NCI-H1417 treated with DMSO at 0.1 percent for 48 hours (cell line): ENCODE results near the gene SMCO4.
"Not testable (repeated sequence)": the region's sequence is repeated elsewhere in the genome, so short reads cannot be mapped to it uniquely, and the experiment has no call there.

Source experiments
- DNase-seq: peaks from one replicate; lab custom pipeline; 2025; lab: John Stamatoyannopoulos, UW

The SMCO4 gene

DNA sequence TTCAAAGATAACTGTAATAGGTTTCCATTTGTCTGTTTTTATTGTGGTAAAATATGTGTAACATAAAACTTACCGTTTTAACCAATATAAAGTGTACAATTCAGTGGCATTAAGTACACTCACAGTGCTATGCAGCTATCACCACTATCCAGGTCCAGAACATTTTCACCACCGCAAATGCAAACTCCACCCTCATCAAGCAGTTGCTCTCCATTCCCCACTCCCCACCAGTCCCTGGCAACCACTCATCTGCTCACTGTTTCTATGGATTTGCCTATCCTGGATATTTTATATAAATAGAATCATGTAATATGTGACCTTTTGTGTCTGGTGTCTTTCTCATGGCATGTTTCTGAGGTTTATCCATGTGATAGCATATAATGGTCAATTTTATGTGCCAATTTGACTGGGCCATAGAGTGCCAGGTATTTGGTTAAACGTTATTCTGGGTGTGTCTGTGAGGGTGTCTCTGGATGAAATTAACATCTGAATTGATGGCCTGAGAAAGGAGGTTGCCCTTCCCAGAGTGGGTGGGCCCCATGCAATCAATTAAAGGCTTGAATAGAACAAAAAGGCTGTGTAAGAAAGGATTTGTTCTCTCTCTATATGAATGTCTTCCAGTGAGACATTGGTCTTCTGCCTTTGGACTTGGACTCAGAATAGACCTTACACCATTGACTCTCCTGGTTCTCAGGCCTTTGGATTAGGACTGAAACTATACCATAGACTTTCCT, 17.2 kb upstream of the SMCO4 start:
- no peak for DNase-seq

DNA sequence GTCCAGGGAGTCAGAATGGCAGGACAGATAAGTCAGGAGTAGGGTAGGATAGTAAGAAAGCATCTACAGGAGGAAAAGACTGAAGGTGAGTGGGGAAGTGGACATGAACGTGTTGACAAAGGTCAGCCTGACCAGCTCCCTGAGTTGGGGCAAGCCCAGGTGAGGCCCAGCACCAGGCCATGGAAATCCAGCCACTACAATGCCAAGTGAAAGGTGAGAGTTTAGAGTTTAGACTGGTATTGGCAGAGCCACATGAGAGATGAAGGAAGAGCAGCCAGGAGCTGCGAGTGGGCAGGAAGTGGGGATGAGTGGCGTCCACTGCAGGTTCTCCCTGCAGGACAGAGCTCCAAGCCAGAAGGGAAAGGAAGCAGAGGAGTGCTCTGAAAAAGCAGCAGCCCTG, 16.5 kb upstream of the SMCO4 start:
- DNase-seq = no peak

DNA sequence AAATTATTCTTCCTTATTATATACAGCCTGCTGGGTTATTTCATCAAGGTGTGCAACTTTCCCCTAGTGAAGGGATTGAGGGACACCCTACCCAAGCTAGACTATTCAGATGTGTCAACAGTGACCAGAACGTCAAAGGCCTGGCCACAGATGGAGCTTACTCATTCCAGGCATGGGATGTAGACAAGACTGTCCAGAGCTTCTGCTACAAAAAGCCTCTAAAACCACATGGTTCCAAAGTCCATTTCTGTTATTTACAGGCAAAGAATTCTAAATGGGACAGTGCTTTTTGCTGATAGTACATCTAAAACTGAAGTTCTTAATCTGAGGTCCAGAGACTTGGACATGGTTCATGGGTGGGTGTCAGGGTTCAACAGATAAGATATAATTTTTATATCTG, 9.7 kb upstream of the SMCO4 start:
- DNase-seq = no peak

- no peak for DNase-seq
Observed at GRCh38 chr11:93549976-93550375, 6.8 kb upstream of the SMCO4 start.

- no peak for DNase-seq
Observed at GRCh38 chr11:93548679-93549319, 5.6 kb upstream of the SMCO4 start.

DNA sequence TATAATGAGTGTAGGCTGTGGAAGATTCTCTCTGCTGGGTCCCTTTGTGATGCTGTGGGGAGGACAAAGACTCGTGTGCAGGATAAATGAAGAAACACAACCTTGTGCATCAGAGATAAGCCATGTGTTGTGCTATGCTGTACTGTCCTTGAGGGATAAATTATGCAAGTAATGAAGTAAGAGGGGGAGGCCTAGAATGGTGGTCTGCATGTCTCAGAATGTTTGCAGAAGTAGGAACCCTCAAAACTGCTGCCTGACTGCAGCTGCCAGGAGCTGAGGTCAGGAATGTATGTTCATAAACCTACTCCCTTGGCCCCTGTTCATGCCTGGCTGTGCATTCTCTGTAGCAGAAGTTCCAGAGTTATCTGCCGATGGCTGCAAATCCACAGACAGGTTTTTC, 4.6 kb upstream of the SMCO4 start:
- no peak for DNase-seq

GRCh38 chr11:93547028-93547427, 3.8 kb upstream of the SMCO4 start:
- DNase-seq = no peak

GRCh38 chr11:93545566-93545965, 2.4 kb upstream of the SMCO4 start:
- DNase-seq = no peak

- DNase-seq = no peak
Observed at GRCh38 chr11:93542811-93543229, 371 bp downstream of the SMCO4 start.

- no peak for DNase-seq
Observed at GRCh38 chr11:93541884-93542810, 1.0 kb downstream of the SMCO4 start.

- no peak for DNase-seq
Observed at GRCh38 chr11:93540896-93541553, 2.2 kb downstream of the SMCO4 start.

DNA sequence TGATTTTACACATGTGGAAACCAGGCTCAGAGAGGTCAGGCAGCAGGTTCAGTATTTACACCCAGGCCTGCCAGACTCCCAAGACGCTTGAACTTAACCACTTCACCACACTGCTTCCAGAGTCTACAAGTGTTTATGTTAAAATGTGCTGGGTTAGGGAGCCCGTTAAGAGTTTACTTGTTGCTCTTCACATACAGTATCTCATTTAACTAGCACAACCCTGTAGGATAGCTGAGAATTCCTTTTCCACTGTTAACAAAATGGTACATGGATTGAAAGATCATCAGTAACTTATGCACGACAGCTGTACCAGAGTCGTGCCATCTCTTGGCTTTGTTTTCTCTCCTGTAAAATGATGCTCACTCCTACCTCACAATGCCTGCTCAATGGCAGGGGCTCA, 2.9 kb downstream of the SMCO4 start:
- no peak for DNase-seq

- no peak for DNase-seq
Observed at GRCh38 chr11:93537767-93538261, 5.4 kb downstream of the SMCO4 start.

- no peak for DNase-seq
Observed at GRCh38 chr11:93537049-93537448, 6.1 kb downstream of the SMCO4 start.

DNA sequence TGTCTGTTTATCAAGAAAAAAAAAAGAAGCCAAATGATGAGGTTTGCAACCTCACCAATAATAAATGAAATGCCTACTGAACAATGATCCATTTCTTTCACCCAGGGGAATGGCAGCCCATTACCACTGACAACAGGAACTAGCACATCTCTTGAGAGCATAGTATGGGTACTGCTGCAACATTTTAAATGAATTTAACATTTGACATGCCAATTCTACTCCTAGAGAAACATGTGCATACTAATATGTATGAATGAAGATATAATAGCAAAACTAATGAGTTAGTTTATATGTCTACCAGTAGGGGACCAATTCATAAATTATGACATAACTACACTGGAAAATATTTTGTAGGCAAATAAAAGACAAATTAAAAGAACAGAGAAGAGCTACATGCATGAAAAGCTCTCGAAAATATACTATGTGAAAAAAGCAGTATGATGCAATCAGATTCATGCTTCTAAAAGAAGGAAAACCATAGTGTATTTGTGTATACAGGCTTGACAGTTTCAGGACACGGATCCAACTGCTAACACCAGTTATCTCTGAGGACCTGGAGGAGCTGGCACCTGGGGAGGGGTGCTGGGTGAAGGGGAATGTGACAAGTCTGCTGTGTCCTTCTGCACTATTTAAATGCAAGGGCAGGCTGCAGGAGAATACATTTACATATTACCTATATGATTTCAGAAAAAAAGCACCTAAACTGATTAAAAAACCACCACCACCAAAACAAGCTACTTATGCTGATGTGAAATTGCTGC, 6.9 kb downstream of the SMCO4 start:
- DNase-seq = no peak

DNA sequence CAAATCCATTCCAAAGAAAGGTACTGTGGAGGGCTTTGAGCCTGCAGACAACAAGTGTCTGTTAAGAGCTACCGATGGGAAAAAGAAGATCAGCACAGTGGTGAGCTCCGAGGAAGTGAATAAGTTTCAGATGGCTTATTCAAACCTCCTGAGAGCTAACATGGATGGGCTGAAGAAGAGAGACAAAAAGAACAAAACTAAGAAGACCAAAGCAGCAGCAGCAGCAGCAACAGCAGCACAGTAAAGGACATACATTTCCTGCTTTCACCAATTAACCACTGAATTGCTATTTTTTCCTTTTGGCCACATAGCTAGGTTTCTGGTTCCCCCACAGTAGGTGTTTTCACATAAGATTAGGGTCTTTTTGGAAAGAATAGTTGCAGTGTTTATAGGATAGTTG, 7.6 kb downstream of the SMCO4 start:
- not testable (repeated sequence) for DNase-seq

- DNase-seq = no peak
Observed at GRCh38 chr11:93532806-93533205, 10.4 kb downstream of the SMCO4 start.

DNA sequence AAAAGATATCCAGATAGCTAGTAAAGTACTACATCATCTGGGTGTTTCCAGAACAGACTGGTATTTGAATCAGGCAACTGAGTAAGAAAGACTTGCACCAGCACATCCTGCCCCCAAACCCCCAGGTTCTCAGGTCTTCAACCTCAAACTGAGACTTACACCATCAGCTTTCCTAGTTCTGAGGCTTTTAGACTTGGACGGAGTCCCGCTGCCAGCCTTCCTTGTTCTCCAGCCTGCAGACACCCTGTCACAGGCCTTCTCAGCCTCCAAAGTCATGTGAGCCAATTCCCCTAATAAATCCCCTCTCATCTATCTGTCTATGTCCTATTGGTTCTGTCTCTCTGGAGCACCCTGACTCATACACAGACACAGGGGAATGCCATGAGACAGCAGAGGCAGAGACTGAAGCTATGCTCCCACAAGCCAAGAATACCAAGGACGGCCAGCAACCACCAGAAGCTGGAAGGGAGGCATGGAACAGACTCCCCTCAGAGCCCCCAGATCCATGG, 10.9 kb downstream of the SMCO4 start:
- DNase-seq = no peak

- no peak for DNase-seq
Observed at GRCh38 chr11:93530468-93530826, 12.7 kb downstream of the SMCO4 start.

GRCh38 chr11:93529707-93530467, 13.3 kb downstream of the SMCO4 start:
- no peak for DNase-seq
